TTC549 (cell line): ENCODE data around the gene SIRPA.

ENCODE experiments used
- FAIRE-seq: peaks from 2 replicates; lab custom pipeline; 2012; peaks lifted over from hg19 to GRCh38; lab: Jason Lieb, UNC

The SIRPA gene

GRCh38 chr20:1951436-1952115, 56.4 kb downstream of the SIRPA start:
- FAIRE-seq: no peak

- no peak for FAIRE-seq
Observed at GRCh38 chr20:1952737-1953530, 57.7 kb downstream of the SIRPA start.

GRCh38 chr20:1953621-1954020, 58.4 kb downstream of the SIRPA start:
- no peak for FAIRE-seq

GRCh38 chr20:1955217-1955616, 60.0 kb downstream of the SIRPA start:
- no peak for FAIRE-seq

- FAIRE-seq: no peak
Observed at GRCh38 chr20:1958426-1958825, 63.2 kb downstream of the SIRPA start.

- FAIRE-seq: no peak
Observed at GRCh38 chr20:1959156-1959555, 63.9 kb downstream of the SIRPA start.

GRCh38 chr20:1961374-1961773, 66.2 kb downstream of the SIRPA start:
- FAIRE-seq: no peak

- no peak for FAIRE-seq
Observed at GRCh38 chr20:1964061-1964460, 68.9 kb downstream of the SIRPA start.

- no peak for FAIRE-seq
Observed at GRCh38 chr20:1964659-1965405, 69.6 kb downstream of the SIRPA start.

- no peak for FAIRE-seq
Observed at GRCh38 chr20:1965520-1966351, 70.5 kb downstream of the SIRPA start.

- no peak for FAIRE-seq
Observed at GRCh38 chr20:1968964-1969363, 73.8 kb downstream of the SIRPA start.

- FAIRE-seq: no peak
Observed at GRCh38 chr20:1971893-1972586, 76.8 kb downstream of the SIRPA start.

GRCh38 chr20:1973601-1974440, 78.6 kb downstream of the SIRPA start:
- FAIRE-seq: no peak

- no peak for FAIRE-seq
Observed at GRCh38 chr20:1975291-1975690, 80.1 kb downstream of the SIRPA start.

GRCh38 chr20:1979106-1979778, 84.0 kb downstream of the SIRPA start:
- FAIRE-seq: no peak

GRCh38 chr20:1982686-1983085, 87.5 kb downstream of the SIRPA start:
- FAIRE-seq: no peak

- FAIRE-seq: no peak
Observed at GRCh38 chr20:1983301-1983700, 88.1 kb downstream of the SIRPA start.

- no peak for FAIRE-seq
Observed at GRCh38 chr20:1987826-1988225, 92.6 kb downstream of the SIRPA start.
